ENCODE data around the gene KBTBD12.

Gene KBTBD12

GRCh38 chr3:128021768-128022372 is 106.8 kb downstream of the KBTBD12 start:
- DNase-seq = no peak

- DNase-seq = no peak
Observed at GRCh38 chr3:128033102-128033501, 118.1 kb downstream of the KBTBD12 start.

GRCh38 chr3:128036119-128036518 is 121.1 kb downstream of the KBTBD12 start:
- no peak for DNase-seq
